ENCODE results near the gene MMP23B. TPM values are rescaled to one million over a fixed set of nuclear protein-coding genes. Genes with fewer than 3 reads are reported as not detected.

The MMP23B gene
- polyA plus RNA-seq, 2 of the 4 experiments (the other 2 are of a cell fraction), result 1.0 TPM; not detected in 1

DNA sequence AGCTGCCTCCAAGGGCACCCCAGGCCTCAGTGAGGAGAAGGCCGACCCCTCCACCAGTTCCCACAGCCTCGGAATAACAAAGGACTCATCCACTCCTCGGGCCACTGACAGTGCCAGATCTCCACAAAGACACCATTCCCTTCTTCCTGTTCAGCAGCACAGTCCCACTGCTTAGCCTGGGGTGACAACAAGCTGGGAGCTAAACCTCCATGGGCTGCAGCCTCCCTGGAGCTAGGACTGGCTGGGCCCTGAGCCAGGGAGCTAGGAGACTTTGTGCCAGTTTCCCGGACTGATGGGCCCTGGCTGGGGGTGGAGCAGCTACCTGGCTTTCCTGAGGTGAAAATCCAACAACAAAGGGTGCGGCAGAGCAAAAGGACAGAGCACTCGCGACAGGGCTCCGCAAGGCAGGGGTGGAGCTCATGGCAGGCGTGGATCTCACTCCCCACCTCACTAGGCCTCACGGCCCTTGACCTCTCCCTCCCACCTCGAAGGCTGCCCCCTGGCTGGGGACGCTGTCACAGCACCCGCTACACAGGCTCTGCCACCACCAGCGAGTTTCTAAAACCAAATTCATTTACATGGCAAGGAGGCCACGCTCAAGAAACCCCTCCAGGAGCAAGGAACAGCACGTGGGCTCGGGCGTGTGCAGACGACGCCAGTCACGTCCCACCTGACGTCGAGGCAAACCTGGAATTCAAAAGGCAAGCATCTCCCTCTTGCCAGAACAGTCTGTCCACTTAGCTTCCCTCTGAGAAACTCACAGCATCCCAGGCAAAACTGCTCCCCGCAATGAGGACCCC, 46.8 kb downstream of the MMP23B start (continued):
- TF ChIP-seq RNF2 (IDR thresholded peaks at IDR 0.05; ENCODE audit: borderline replicate concordance, low read depth) (no peak), FOSL2 (IDR thresholded peaks at IDR 0.05) (no peak), FOSL2 (CRISPR knock-in tag; IDR thresholded peaks at IDR 0.05) (no peak)

DNA sequence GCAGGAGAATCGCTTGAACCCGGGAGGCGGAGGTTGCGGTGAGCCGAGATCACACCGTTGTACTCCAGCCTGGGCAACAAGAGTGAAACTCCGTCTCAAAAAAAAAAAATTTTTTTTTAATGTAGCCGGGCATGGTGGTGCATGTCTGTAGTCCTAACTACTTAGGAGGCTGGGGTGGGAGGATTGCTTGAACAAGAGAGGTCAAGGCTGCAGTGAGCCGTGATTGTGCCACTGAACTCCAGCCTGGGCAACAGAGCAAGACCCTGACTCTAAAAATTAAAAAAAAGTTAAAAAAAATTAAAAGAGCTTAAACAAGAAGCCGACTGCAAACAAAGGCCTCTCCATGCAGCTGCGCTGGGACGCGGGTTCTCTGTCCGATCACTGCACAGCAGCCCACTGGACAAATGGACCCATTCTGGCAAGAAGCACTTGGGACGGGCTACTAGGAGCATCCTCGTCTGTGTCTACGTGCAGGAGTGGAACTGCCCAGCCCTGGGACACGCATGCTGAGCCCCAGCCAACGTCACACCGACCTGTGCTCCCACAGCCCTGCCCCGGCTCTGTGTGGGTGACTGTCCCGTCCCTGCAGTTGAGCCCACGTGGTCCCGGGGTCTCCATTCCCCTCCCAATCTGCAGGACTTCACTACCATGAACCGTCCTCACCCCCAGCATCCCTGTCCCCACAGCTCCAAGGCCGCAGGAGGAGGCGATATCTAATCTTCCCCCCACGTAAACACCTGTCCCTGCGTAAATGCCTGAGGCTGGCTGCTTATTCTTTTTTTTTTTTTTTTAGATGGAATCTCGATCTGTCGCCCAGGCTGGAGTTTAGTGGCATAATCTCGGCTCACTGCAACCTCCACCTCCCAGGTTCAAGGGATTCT, 48.3 kb downstream of the MMP23B start:
- ChIA-PET CTCF (no interaction called here), POLR2A (no interaction called here)

DNA sequence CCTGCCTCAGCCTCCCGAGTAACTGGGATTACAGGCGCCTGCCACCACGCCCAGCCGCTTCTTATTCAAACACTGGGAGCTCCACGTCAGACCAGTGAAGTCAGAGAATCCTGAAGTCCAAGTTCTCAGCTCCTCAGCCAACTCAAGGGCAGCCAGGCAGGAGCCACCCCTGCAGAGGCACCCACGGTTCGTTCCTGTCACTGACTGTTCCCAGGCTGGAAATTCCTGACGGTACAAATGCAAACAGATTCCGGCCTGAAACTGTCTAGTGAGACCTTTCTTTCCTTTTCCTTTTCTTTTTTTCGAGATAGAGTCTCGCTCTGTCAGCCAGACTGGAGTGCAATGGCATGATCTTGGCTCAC, 48.9 kb downstream of the MMP23B start:
- DNase-seq (ENCODE audit: low read depth in 1 of 2, low spot score in 1 of 2) (peak in 1 of 2 experiments; percentile 41), ATAC-seq (peak in 1 of 2 experiments; percentile 48; a peak in 2 of 6 replicates), FAIRE-seq (no peak)
- TF ChIP-seq, protein P1, sequence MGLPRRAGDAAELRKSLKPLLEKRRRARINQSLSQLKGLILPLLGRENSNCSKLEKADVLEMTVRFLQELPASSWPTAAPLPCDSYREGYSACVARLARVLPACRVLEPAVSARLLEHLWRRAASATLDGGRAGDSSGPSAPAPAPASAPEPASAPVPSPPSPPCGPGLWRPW (IDR thresholded peaks at IDR 0.05), result no peak
- TF ChIP-seq KDM1A (IDR thresholded peaks at IDR 0.05; ENCODE audit: low read depth) (no peak), POLR2AphosphoS2 (conservative IDR thresholded peaks at IDR 0.05; ENCODE audit: low read length) (no peak)
- TF ChIP-seq, protein P2, sequence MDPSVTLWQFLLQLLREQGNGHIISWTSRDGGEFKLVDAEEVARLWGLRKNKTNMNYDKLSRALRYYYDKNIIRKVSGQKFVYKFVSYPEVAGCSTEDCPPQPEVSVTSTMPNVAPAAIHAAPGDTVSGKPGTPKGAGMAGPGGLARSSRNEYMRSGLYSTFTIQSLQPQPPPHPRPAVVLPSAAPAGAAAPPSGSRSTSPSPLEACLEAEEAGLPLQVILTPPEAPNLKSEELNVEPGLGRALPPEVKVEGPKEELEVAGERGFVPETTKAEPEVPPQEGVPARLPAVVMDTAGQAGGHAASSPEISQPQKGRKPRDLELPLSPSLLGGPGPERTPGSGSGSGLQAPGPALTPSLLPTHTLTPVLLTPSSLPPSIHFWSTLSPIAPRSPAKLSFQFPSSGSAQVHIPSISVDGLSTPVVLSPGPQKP (IDR thresholded peaks at IDR 0.05; ENCODE audit: low read depth, low read length), result no peak
- 56% methylated on average over 10 of the region's 11 CpGs for WGBS (ENCODE audit: missing lambda C conversion rate)
- Histone ChIP-seq H3K4me3 (no peak overlapping the region), H3K27ac (peak overlapping the region in 1 of 2 experiments; percentile 33; a peak in 1 of 6 replicates), H3K4me1 (peaks cover 12% of the 10 kb centered on the region), H3K4me2 (no peak overlapping the region), H3K9me3 (no peaks in the 10 kb centered on the region)
- CTCF ChIA-PET, result interaction anchor here (1.1 kb wide), 1 partner anchor 38 kb away, joined by 3 read pairs; no protein-coding TSS in a partner anchor
- POLR2A ChIA-PET, result no interaction called here

More for the DNA sequence above, 48.3 kb downstream of the MMP23B start:
- no peak for ATAC-seq
- TF ChIP-seq, protein P3, sequence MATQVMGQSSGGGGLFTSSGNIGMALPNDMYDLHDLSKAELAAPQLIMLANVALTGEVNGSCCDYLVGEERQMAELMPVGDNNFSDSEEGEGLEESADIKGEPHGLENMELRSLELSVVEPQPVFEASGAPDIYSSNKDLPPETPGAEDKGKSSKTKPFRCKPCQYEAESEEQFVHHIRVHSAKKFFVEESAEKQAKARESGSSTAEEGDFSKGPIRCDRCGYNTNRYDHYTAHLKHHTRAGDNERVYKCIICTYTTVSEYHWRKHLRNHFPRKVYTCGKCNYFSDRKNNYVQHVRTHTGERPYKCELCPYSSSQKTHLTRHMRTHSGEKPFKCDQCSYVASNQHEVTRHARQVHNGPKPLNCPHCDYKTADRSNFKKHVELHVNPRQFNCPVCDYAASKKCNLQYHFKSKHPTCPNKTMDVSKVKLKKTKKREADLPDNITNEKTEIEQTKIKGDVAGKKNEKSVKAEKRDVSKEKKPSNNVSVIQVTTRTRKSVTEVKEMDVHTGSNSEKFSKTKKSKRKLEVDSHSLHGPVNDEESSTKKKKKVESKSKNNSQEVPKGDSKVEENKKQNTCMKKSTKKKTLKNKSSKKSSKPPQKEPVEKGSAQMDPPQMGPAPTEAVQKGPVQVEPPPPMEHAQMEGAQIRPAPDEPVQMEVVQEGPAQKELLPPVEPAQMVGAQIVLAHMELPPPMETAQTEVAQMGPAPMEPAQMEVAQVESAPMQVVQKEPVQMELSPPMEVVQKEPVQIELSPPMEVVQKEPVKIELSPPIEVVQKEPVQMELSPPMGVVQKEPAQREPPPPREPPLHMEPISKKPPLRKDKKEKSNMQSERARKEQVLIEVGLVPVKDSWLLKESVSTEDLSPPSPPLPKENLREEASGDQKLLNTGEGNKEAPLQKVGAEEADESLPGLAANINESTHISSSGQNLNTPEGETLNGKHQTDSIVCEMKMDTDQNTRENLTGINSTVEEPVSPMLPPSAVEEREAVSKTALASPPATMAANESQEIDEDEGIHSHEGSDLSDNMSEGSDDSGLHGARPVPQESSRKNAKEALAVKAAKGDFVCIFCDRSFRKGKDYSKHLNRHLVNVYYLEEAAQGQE (IDR thresholded peaks at IDR 0.05), result no peak
- TF ChIP-seq ZNF302 (CRISPR knock-in tag; IDR thresholded peaks at IDR 0.05) (no peak), CBX8 (IDR thresholded peaks at IDR 0.05) (no peak)
- TF ChIP-seq, protein P4, sequence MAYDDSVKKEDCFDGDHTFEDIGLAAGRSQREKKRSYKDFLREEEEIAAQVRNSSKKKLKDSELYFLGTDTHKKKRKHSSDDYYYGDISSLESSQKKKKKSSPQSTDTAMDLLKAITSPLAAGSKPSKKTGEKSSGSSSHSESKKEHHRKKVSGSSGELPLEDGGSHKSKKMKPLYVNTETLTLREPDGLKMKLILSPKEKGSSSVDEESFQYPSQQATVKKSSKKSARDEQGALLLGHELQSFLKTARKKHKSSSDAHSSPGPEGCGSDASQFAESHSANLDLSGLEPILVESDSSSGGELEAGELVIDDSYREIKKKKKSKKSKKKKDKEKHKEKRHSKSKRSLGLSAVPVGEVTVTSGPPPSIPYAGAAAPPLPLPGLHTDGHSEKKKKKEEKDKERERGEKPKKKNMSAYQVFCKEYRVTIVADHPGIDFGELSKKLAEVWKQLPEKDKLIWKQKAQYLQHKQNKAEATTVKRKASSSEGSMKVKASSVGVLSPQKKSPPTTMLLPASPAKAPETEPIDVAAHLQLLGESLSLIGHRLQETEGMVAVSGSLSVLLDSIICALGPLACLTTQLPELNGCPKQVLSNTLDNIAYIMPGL (CRISPR knock-in tag; IDR thresholded peaks at IDR 0.05; ENCODE audit: borderline replicate concordance), result no peak
- Histone ChIP-seq H3K27ac (no peak overlapping the region), H3K9me3 (no peaks in the 10 kb centered on the region), H3K4me2 (no peak overlapping the region), H3K4me1 (peaks cover 7% of the 10 kb centered on the region; the same call in 1 of the 3 replicates), H3K4me3 (no peak overlapping the region)
- WGBS (ENCODE audit: missing lambda C conversion rate), result 96% methylated on average over 32 of the region's 32 CpGs
- DNase-seq (ENCODE audit: low read depth in 1 of 2, low spot score in 1 of 2), result no peak
- no peak for FAIRE-seq
